ENCODE data around the gene RNF225. TPM values are rescaled to one million over a fixed set of nuclear protein-coding genes. Genes with fewer than 3 reads are reported as not detected.

The RNF225 gene
- total and polyA plus RNA-seq, 10 of the 15 experiments (the other 5 are each of a cell fraction or from before 2014, with no cell fraction given) = 0.27 to 0.28 TPM; not detected in 8

DNA sequence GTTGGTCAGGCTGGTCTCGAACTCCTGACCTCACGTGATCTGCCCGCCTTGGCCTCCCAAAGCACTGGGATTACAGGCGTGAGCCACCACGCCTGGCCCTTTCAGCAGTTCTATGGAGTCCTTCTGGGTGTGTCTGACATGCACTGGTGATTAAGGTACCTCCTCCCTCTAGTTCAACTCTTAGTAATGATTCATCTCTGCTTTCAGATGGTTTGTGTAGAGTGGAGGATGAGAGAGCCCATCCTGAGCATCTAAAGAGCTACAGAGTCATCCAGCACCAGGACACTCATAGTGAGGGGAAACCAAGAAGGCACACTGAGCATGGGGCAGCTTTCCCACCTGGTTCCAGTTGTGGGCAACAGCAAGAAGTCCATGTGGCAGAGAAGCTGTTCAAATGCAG, 21.1 kb downstream of the RNF225 start (continued):
- TF ChIP-seq, protein P1, sequence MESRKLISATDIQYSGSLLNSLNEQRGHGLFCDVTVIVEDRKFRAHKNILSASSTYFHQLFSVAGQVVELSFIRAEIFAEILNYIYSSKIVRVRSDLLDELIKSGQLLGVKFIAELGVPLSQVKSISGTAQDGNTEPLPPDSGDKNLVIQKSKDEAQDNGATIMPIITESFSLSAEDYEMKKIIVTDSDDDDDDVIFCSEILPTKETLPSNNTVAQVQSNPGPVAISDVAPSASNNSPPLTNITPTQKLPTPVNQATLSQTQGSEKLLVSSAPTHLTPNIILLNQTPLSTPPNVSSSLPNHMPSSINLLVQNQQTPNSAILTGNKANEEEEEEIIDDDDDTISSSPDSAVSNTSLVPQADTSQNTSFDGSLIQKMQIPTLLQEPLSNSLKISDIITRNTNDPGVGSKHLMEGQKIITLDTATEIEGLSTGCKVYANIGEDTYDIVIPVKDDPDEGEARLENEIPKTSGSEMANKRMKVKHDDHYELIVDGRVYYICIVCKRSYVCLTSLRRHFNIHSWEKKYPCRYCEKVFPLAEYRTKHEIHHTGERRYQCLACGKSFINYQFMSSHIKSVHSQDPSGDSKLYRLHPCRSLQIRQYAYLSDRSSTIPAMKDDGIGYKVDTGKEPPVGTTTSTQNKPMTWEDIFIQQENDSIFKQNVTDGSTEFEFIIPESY (IDR thresholded peaks at IDR 0.05) = no peak
- TF ChIP-seq BMI1 (IDR thresholded peaks at IDR 0.05; ENCODE audit: borderline replicate concordance) (no peak), MTA2 (IDR thresholded peaks at IDR 0.05; ENCODE audit: low read depth) (no peak)

DNA sequence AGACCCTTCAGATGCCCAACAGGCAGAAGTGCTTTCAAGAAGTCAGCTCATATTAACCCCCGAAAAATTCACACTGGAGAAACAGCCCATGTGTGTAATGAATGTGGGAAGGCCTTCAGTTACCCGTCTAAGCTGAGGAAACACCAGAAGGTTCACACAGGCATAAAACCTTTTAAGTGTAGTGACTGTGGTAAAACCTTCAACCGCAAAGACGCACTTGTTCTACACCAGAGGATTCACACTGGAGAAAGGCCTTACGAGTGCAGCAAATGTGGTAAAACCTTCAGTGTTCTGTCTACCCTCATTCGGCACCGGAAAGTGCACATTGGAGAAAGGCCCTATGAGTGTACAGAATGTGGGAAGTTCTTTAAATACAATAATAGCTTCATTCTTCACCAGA, 21.6 kb downstream of the RNF225 start:
- Histone ChIP-seq H3K9ac (ENCODE audit: control insufficient read depth, insufficient read depth, low read length) (no peak overlapping the region), H3K27ac (ENCODE audit: control insufficient read depth, insufficient read depth) (no peak overlapping the region), H3K27me3 (replicated peaks in 1 of 2; ENCODE audit: control insufficient read depth in 2 of 2, insufficient read depth in 2 of 2, low read length in 1 of 2) (no peaks in the 10 kb centered on the region), H3K79me2 (ENCODE audit: control insufficient read depth, insufficient read depth, low read length) (no peaks in the 10 kb centered on the region), H3K9me3 (replicated peaks; ENCODE audit: control insufficient read depth, insufficient read depth, low read length) (peaks cover 6% of the 10 kb centered on the region), H3K4me3 (no peak overlapping the region), H3K4me2 (ENCODE audit: control insufficient read depth, insufficient read depth) (no peak overlapping the region), H2AFZ (ENCODE audit: control insufficient read depth, low read depth, low read length) (no peak overlapping the region), H4K20me1 (ENCODE audit: control insufficient read depth, insufficient read depth) (no peaks in the 10 kb centered on the region), H3K36me3 (ENCODE audit: control insufficient read depth in 2 of 2, insufficient read depth in 2 of 2, low read length in 1 of 2) (peaks cover 8 to 17% of the 10 kb centered on the region in 2 experiments), H3K4me1 (ENCODE audit: control insufficient read depth, insufficient read depth, low read length) (no peaks in the 10 kb centered on the region)
- SMC1A ChIA-PET (ENCODE audit: uncharacterized antibody, unreplicated experiment) = no interaction called here
- RAD21 ChIA-PET (ENCODE audit: unreplicated experiment) = no interaction called here
- no peak for ATAC-seq
- in situ Hi-C loops (cut with MboI) (no loop called here), intact Hi-C loops (cut with micrococcal nuclease; ENCODE audit: unreplicated experiment) (no loop called here)
- TF ChIP-seq CBFB (IDR thresholded peaks at IDR 0.05; ENCODE audit: low read depth) = no peak
- no peak for TF ChIP-seq BMI1 (IDR thresholded peaks at IDR 0.05; ENCODE audit: borderline replicate concordance)
- no peak for TF ChIP-seq IRF4 (IDR thresholded peaks at IDR 0.05; ENCODE audit: low read depth, low read length)
- no peak for TF ChIP-seq NFYB (IDR thresholded peaks at IDR 0.05; ENCODE audit: insufficient read depth, low read depth, low read length)
- TF ChIP-seq SIN3A (IDR thresholded peaks at IDR 0.05; ENCODE audit: low read depth, low read length) = no peak
- TF ChIP-seq, protein P2, sequence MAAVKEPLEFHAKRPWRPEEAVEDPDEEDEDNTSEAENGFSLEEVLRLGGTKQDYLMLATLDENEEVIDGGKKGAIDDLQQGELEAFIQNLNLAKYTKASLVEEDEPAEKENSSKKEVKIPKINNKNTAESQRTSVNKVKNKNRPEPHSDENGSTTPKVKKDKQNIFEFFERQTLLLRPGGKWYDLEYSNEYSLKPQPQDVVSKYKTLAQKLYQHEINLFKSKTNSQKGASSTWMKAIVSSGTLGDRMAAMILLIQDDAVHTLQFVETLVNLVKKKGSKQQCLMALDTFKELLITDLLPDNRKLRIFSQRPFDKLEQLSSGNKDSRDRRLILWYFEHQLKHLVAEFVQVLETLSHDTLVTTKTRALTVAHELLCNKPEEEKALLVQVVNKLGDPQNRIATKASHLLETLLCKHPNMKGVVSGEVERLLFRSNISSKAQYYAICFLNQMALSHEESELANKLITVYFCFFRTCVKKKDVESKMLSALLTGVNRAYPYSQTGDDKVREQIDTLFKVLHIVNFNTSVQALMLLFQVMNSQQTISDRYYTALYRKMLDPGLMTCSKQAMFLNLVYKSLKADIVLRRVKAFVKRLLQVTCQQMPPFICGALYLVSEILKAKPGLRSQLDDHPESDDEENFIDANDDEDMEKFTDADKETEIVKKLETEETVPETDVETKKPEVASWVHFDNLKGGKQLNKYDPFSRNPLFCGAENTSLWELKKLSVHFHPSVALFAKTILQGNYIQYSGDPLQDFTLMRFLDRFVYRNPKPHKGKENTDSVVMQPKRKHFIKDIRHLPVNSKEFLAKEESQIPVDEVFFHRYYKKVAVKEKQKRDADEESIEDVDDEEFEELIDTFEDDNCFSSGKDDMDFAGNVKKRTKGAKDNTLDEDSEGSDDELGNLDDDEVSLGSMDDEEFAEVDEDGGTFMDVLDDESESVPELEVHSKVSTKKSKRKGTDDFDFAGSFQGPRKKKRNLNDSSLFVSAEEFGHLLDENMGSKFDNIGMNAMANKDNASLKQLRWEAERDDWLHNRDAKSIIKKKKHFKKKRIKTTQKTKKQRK (IDR thresholded peaks at IDR 0.05; ENCODE audit: low read depth, low read length) = no peak
- TF ChIP-seq NFYA (IDR thresholded peaks at IDR 0.05; ENCODE audit: borderline replicate concordance, low read depth, low read length) = no peak
- no peak for TF ChIP-seq PAX8 (IDR thresholded peaks at IDR 0.05)
- TF ChIP-seq SMAD1 (IDR thresholded peaks at IDR 0.05; ENCODE audit: low read depth, partially characterized antibody) = no peak
- no peak for TF ChIP-seq RB1 (IDR thresholded peaks at IDR 0.05; ENCODE audit: borderline replicate concordance)
- no peak for TF ChIP-seq RAD21 (IDR thresholded peaks at IDR 0.05; ENCODE audit: insufficient read depth, low read depth, low read length)
- no peak for TF ChIP-seq TARDBP (IDR thresholded peaks at IDR 0.05; ENCODE audit: borderline replicate concordance)
- TF ChIP-seq, protein P3, sequence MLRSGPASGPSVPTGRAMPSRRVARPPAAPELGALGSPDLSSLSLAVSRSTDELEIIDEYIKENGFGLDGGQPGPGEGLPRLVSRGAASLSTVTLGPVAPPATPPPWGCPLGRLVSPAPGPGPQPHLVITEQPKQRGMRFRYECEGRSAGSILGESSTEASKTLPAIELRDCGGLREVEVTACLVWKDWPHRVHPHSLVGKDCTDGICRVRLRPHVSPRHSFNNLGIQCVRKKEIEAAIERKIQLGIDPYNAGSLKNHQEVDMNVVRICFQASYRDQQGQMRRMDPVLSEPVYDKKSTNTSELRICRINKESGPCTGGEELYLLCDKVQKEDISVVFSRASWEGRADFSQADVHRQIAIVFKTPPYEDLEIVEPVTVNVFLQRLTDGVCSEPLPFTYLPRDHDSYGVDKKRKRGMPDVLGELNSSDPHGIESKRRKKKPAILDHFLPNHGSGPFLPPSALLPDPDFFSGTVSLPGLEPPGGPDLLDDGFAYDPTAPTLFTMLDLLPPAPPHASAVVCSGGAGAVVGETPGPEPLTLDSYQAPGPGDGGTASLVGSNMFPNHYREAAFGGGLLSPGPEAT (IDR thresholded peaks at IDR 0.05; ENCODE audit: low read depth) = no peak
- POLR2A ChIA-PET = no interaction called here
- DNase-seq (ENCODE audit: low read depth, low spot score) = no peak
- 89% methylated on average over 7 of the region's 7 CpGs for WGBS (ENCODE audit: insufficient coverage, insufficient replicate concordance, low lambda C conversion rate, missing lambda C conversion rate)
- FAIRE-seq = no peak
- BruUV-seq (replicated peaks) = no TSS peak
- CTCF ChIA-PET = no interaction called here
